H1 (cell line): Measurements from ENCODE around the gene KCNH8. TPM values are rescaled to one million over a fixed set of nuclear protein-coding genes. Genes with fewer than 3 reads are reported as not detected.

Experiments used
- CTCF ChIA-PET: fragments of 300-600 bp; sonication (Branson Sonifier 250); formaldehyde crosslinking; loops from one replicate; lab custom pipeline; 2021; ENCODE audit not compliant: partially characterized antibody; lab: Charles Lee
- POLR2A ChIA-PET: fragments of 300-600 bp; sonication (Branson Sonifier 250); formaldehyde crosslinking; loops from one replicate; lab custom pipeline; 2021; ENCODE audit warnings: inconsistent platforms; ENCODE audit not compliant: partially characterized antibody; lab: Charles Lee
- DNase-seq, 2 experiments: peaks; one replicate each; pipeline versions ENCODE4 v3.0.0 to v3.0.0-alpha.2; 2010 to 2022; ENCODE audit warnings: low spot score in 2 of 2, low read depth in 1 of 2, mixed read lengths in 1 of 2
- FAIRE-seq: peaks from 2 replicates; lab custom pipeline; 2011; peaks lifted over from hg19 to GRCh38; lab: Jason Lieb, UNC
- H2AFZ ChIP-seq: 2 replicates; pipeline ENCODE4 v1.8.1; 2012; ENCODE audit warnings: low read length, inconsistent platforms
- H2AK5ac ChIP-seq: 2 replicates; pipeline ENCODE4 v1.6.1; 2013; ENCODE audit warnings: low read depth, low read length
- H2BK120ac ChIP-seq: replicated peaks from 2 replicates; pipeline ENCODE3; 2013; ENCODE audit warnings: low read depth, low read length, inconsistent platforms
- H2BK12ac ChIP-seq: 2 replicates; pipeline ENCODE4 v1.6.1; 2013; ENCODE audit warnings: low read depth, low read length
- H2BK15ac ChIP-seq: 2 replicates; pipeline ENCODE4 v1.6.1; 2013; ENCODE audit warnings: low read length
- H2BK20ac ChIP-seq: 2 replicates; pipeline ENCODE4 v1.6.1; 2013; ENCODE audit warnings: low read length
- H2BK5ac ChIP-seq: 2 replicates; pipeline ENCODE4 v1.6.1; 2013; ENCODE audit warnings: low read depth, low read length
- H3K14ac ChIP-seq: 2 replicates; pipeline ENCODE4 v1.6.1; 2013; ENCODE audit warnings: inconsistent platforms; ENCODE audit not compliant: insufficient read length
- H3K18ac ChIP-seq: 2 replicates; pipeline ENCODE4 v1.6.1; 2013; ENCODE audit warnings: low read length; ENCODE audit errors: extremely low read depth
- H3K23ac ChIP-seq: 2 replicates; pipeline ENCODE4 v1.6.1; 2013; ENCODE audit warnings: inconsistent platforms; ENCODE audit not compliant: insufficient read length
- H3K23me2 ChIP-seq: 2 replicates; pipeline ENCODE4 v1.6.1; 2013; ENCODE audit warnings: low read depth, low read length
- H3K27ac ChIP-seq: 2 replicates; pipeline ENCODE4 v1.6.1; 2011; ENCODE audit warnings: low read depth, low read length, inconsistent platforms
- H3K27me3 ChIP-seq, 4 experiments: replicated peaks in 1 of 4; 1 replicate in 1 of 4; 2 replicates in 3 of 4; pipeline versions ENCODE4 v1.6.1 to v1.8.1; 2011 to 2013; ENCODE audit warnings: low read length in 3 of 4, mild to moderate bottlenecking in 3 of 4, inconsistent platforms in 2 of 4, mixed read lengths in 2 of 4, moderate library complexity in 1 of 4; ENCODE audit not compliant: control insufficient read depth in 3 of 4, insufficient read depth in 3 of 4; ENCODE audit errors: extremely low read depth in 1 of 4
- H3K36me3 ChIP-seq, 4 experiments: 2 replicates each; pipeline versions ENCODE4 v1.6.1 to v1.8.1; 2011 to 2013; ENCODE audit warnings: mild to moderate bottlenecking in 4 of 4, low read length in 3 of 4, moderate library complexity in 2 of 4, control low read depth in 1 of 4, inconsistent platforms in 1 of 4; ENCODE audit not compliant: insufficient read depth in 4 of 4, control insufficient read depth in 2 of 4
- H3K4ac ChIP-seq: replicated peaks from 2 replicates; pipeline ENCODE3; 2013; ENCODE audit warnings: low read length, low read depth, mixed read lengths, inconsistent platforms; ENCODE audit not compliant: insufficient read length
- H3K4me1 ChIP-seq, 4 experiments: replicated peaks in 1 of 4; 1 replicate in 1 of 4; 2 replicates in 3 of 4; pipeline versions ENCODE4 v1.6.1 to v1.8.1; 2011 to 2013; ENCODE audit warnings: low read length in 3 of 4, inconsistent platforms in 2 of 4, mixed read lengths in 1 of 4; ENCODE audit not compliant: insufficient read depth in 4 of 4, control insufficient read depth in 3 of 4
- H3K4me2 ChIP-seq, 2 experiments: 2 replicates each; pipeline versions ENCODE4 v1.6.1 to v1.8.1; 2011 to 2013; ENCODE audit warnings: low read depth in 2 of 2, low read length in 2 of 2, control low read depth in 1 of 2, inconsistent platforms in 1 of 2, mild to moderate bottlenecking in 1 of 2; ENCODE audit not compliant: insufficient read depth in 1 of 2
- H3K4me3 ChIP-seq, 4 experiments: fragments of 200-600, 300-600 bp in 1 of 4; sonication (generic), shearing (Covaris generic), sonication (Bioruptor Twin) in 1 of 4; 2 replicates each; pipeline versions ENCODE4 v1.5.1 to v1.8.1; 2011 to 2016; ENCODE audit warnings: low read length in 4 of 4, low read depth in 3 of 4, control low read depth in 2 of 4, inconsistent platforms in 2 of 4, mild to moderate bottlenecking in 2 of 4, mixed read lengths in 1 of 4, moderate library complexity in 1 of 4; ENCODE audit not compliant: insufficient read depth in 2 of 4; ENCODE audit errors: extremely low read depth in 1 of 4
- H3K56ac ChIP-seq: replicated peaks from 2 replicates; pipeline ENCODE3; 2013; ENCODE audit warnings: low read depth, mild to moderate bottlenecking, mixed read lengths, low read length, inconsistent platforms; ENCODE audit not compliant: insufficient read length
- H3K79me1 ChIP-seq: 2 replicates; pipeline ENCODE4 v1.6.1; 2013; ENCODE audit warnings: low read depth, low read length, control low read depth
- H3K79me2 ChIP-seq, 2 experiments: 2 replicates each; pipeline versions ENCODE4 v1.6.1 to v1.8.1; 2012 to 2013; ENCODE audit warnings: low read length in 2 of 2, mild to moderate bottlenecking in 2 of 2, inconsistent platforms in 1 of 2; ENCODE audit not compliant: insufficient read depth in 2 of 2, control insufficient read depth in 1 of 2
- H3K9ac ChIP-seq, 4 experiments: replicated peaks in 1 of 4; 1 replicate in 1 of 4; 2 replicates in 3 of 4; pipeline versions ENCODE4 v1.6.1 to v1.8.1; 2011 to 2013; ENCODE audit warnings: low read depth in 3 of 4, low read length in 3 of 4, control low read depth in 2 of 4, mild to moderate bottlenecking in 2 of 4, moderate library complexity in 2 of 4, inconsistent platforms in 1 of 4; ENCODE audit errors: extremely low read depth in 1 of 4
- H3K9me3 ChIP-seq, 2 experiments: 2 replicates each; pipeline versions ENCODE4 v1.6.1 to v1.8.1; 2012 to 2013; ENCODE audit warnings: mild to moderate bottlenecking in 2 of 2, moderate library complexity in 2 of 2, control low read depth in 1 of 2, inconsistent platforms in 1 of 2, low read depth in 1 of 2, low read length in 1 of 2, mixed read lengths in 1 of 2; ENCODE audit not compliant: insufficient read depth in 2 of 2
- H4K20me1 ChIP-seq, 2 experiments: replicated peaks in 1 of 2; 2 replicates each; pipeline versions ENCODE3 to v1.8.1; 2011 to 2013; ENCODE audit warnings: inconsistent platforms in 2 of 2, low read length in 2 of 2, mild to moderate bottlenecking in 1 of 2; ENCODE audit not compliant: insufficient read depth in 2 of 2, control insufficient read depth in 1 of 2
- H4K5ac ChIP-seq: 2 replicates; pipeline ENCODE4 v1.6.1; 2013; ENCODE audit warnings: low read length, low read depth, mixed read lengths, inconsistent platforms; ENCODE audit not compliant: insufficient read length
- H4K8ac ChIP-seq: 2 replicates; pipeline ENCODE4 v1.8.0; 2013; ENCODE audit warnings: mild to moderate bottlenecking, moderate library complexity, low read length, inconsistent platforms; ENCODE audit not compliant: insufficient read depth; ENCODE audit errors: extremely low read depth
- H4K91ac ChIP-seq: replicated peaks from 2 replicates; pipeline ENCODE3; 2013; ENCODE audit warnings: low read length, mixed read lengths, inconsistent platforms; ENCODE audit not compliant: insufficient read length
- CBX8 ChIP-seq: fragments of 300-800, 300-1000 bp; sonication (generic); IDR thresholded peaks from 2 replicates; pipeline ENCODE4 v1.7.1; 2016; ENCODE audit warnings: low read depth, low read length, borderline replicate concordance
- EP300 ChIP-seq, 2 experiments: IDR thresholded peaks; 1 replicate in 1 of 2; 2 replicates in 1 of 2; pipeline ENCODE4 v1.6.1; 2011 to 2012; ENCODE audit warnings: low read depth in 2 of 2, low read length in 2 of 2, mild to moderate bottlenecking in 2 of 2, borderline replicate concordance in 1 of 2, inconsistent platforms in 1 of 2, moderate library complexity in 1 of 2
- HDAC2 ChIP-seq, 2 experiments: fragments of 300-600 bp in 1 of 2; sonication (generic) in 1 of 2; IDR thresholded peaks; 2 replicates each; pipeline ENCODE4 v1.6.1; 2011 to 2012; ENCODE audit warnings: low read depth in 2 of 2, low read length in 2 of 2, mild to moderate bottlenecking in 2 of 2, moderate library complexity in 2 of 2, borderline replicate concordance in 1 of 2, inconsistent platforms in 1 of 2
- WGBS, 2 experiments: shearing (Covaris generic) in 1 of 2; methylation state at CpG; one replicate each; pipeline versions ENCODE4 v1.1.6 to v1.1.7; 2013 to 2015; ENCODE audit warnings: low lambda C conversion rate in 2 of 2, mixed read lengths in 2 of 2, inconsistent platforms in 1 of 2, low coverage in 1 of 2, missing lambda C conversion rate in 1 of 2; ENCODE audit not compliant: insufficient replicate concordance in 2 of 2, insufficient coverage in 1 of 2, insufficient read length in 1 of 2; ENCODE audit errors: extremely low coverage in 1 of 2, missing lambda C conversion rate in 1 of 2; 5-methylcytosine and 5-hydroxymethylcytosine counted together
- polyA plus RNA-seq, 7 experiments: library from polyadenylated mRNA; depleted of rRNA in 3 of 7; stranded (reverse) in 5 of 7; unstranded in 2 of 7; fragments of >200 nt in 5 of 7; fragments of 200-250 nt in 2 of 7; gene quantifications; 1 replicate in 5 of 7; 2 replicates in 1 of 7; 4 replicates in 1 of 7; pipeline versions ENCODE4 v1.2.1 to v1.2.3, GENCODE V29; 2011 to 2013; ENCODE audit warnings: missing spikeins in 2 of 7, mixed read lengths in 2 of 7
- total RNA-seq: library from RNA; stranded (reverse); fragmentation: NEBNext Ultra II Directional; extraction: Animal tissue kit (Norgen Biotek cat#: 25700); gene quantifications from 2 replicates; pipeline ENCODE4 v1.2.1, GENCODE V29; 2021

KCNH8 gene
- total and polyA plus RNA-seq, 2 of the 8 experiments (the other 6 are each of a cell fraction or from before 2014, with no cell fraction given): 2.2 to 2.4 TPM

GRCh38 chr3:19347671-19348070 lies 199.4 kb downstream of the KCNH8 start:
- H3K14ac ChIP-seq: no peak overlapping the region
- WGBS, 2 experiments: 69% methylated on average over 7 of the region's 7 CpGs; no CpG with 5 or more reads in 1 of the 2 experiments
- no peak overlapping the region for H3K4me2 ChIP-seq
- H2BK12ac ChIP-seq: no peak overlapping the region
- no peak overlapping the region for H3K23ac ChIP-seq
- no peak for FAIRE-seq
- no peak overlapping the region for H2BK15ac ChIP-seq
- no peak overlapping the region for H2AFZ ChIP-seq
- no peak for TF ChIP-seq HDAC2 (IDR thresholded peaks at IDR 0.05; ENCODE audit: borderline replicate concordance in 1 of 2, low read depth in 2 of 2, low read length in 2 of 2)
- no peak for TF ChIP-seq EP300 (IDR thresholded peaks at IDR 0.05; ENCODE audit: borderline replicate concordance in 1 of 2, low read depth in 2 of 2, low read length in 2 of 2)
- TF ChIP-seq CBX8: no peak
- TF ChIP-seq, all 59 proteins: peak for 0
- no peak overlapping the region for H2BK5ac ChIP-seq
- no peak overlapping the region for H3K27ac ChIP-seq
- CTCF ChIA-PET: interaction anchor here (1.0 to 5.2 kb wide), 14 partner anchors 13 to 523 kb away, joined by 3 to 40 read pairs (median 6); no protein-coding TSS in a partner anchor
- no peaks in the 10 kb centered on the region for H4K20me1 ChIP-seq
- H3K4ac ChIP-seq: no peak overlapping the region
- no peak overlapping the region for H2BK120ac ChIP-seq
- no peak overlapping the region for H3K9ac ChIP-seq
- no peak overlapping the region for H4K5ac ChIP-seq
- no peak overlapping the region for H4K91ac ChIP-seq
- no peaks in the 10 kb centered on the region for H3K9me3 ChIP-seq
- H3K56ac ChIP-seq: no peak overlapping the region
- no peaks in the 10 kb centered on the region; a peak in 1 of 8 replicates for H3K36me3 ChIP-seq
- no peak overlapping the region for H3K18ac ChIP-seq
- no peaks in the 10 kb centered on the region for H3K23me2 ChIP-seq
- no peak overlapping the region for H3K4me3 ChIP-seq
- no peak overlapping the region for H2BK20ac ChIP-seq
- H3K79me2 ChIP-seq: no peaks in the 10 kb centered on the region
- no peak overlapping the region for H4K8ac ChIP-seq
- DNase-seq: no peak
- H3K4me1 ChIP-seq: peaks cover 0 to 6% (median 0%) of the 10 kb centered on the region in 4 experiments; a peak in 1 of 7 replicates
- H3K27me3 ChIP-seq: no peaks in the 10 kb centered on the region
- H2AK5ac ChIP-seq: no peak overlapping the region
- no peaks in the 10 kb centered on the region for H3K79me1 ChIP-seq
- POLR2A ChIA-PET: interaction anchor here (0.6 kb wide), 1 partner anchor 10 kb away, joined by 3 read pairs; no protein-coding TSS in a partner anchor
